GM18951 (cell line): ENCODE data around the gene NSF.

Experiments
- POLR2A ChIP-seq: IDR thresholded peaks from 4 replicates; pipeline ENCODE4 v1.6.1; 2011; ENCODE audit warnings: mild to moderate bottlenecking; ENCODE audit not compliant: insufficient read length, insufficient read depth; ENCODE audit errors: extremely low read depth
- in situ Hi-C: fragments of 300-500 bp; cut with MboI; formaldehyde crosslinking; loops from one replicate; pipeline ENCODE4 v1.12.0; 2022; ENCODE audit warnings: low sequenced_read_pairs, mixed read lengths, inconsistent platforms; ENCODE audit not compliant: unreplicated experiment

Gene NSF

DNA sequence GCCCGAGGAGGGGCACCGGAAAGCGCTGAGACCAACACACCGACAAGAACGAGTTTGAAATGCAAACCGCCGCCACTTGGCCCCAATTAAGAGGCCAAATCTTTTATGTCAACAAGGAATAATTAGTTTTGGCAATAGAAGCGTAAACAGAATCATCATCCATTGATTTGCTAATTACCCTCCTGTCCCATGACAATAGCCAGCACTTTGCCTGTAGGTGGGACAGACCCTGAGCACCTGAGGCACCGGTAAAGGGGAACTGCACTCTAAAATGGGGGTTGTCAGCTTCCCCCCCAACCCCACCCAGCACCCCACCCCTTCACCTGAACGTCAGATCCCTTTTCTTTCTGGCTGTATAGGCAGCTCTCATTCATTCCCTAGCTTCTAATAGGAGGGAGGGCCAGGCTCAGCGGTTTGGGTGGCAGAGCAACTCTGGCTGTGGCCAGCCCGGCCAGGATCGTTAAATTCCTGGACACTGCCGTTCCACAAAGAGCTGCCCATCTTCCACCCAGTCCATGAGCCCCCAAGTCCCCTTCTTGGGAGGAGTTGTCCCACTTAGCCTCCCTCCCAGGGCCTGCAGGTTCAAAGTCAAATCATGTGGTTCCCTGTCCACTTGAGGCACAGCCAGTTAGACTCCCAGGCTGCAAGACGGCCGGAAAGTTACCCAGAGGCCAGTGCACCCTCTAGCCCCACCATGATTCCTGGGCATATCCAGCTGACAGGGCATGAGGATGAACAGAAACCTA is 182.2 kb downstream of the NSF start:
- in situ Hi-C loops: no loop called here
- TF ChIP-seq POLR2A: no peak

DNA sequence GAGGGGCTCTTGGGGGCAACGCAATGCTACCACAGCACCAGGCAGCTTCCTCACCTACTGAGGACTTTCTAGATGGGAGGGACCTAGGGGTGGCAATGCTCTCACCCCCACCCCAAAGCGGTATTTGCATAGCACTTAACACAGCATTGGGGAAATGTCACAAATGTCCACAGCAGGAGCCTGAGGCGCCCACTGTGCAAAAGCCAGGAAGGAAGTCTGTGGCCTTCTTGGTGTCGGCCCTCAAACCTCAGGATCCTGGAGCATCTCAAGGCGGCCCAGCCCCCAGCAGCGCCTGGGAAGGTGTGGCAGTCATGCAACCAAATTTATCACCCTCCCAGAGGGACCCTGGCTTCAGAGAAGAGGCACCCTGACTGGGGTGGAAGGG is 182.7 kb downstream of the NSF start:
- in situ Hi-C loops: no loop called here
- no peak for TF ChIP-seq POLR2A

DNA sequence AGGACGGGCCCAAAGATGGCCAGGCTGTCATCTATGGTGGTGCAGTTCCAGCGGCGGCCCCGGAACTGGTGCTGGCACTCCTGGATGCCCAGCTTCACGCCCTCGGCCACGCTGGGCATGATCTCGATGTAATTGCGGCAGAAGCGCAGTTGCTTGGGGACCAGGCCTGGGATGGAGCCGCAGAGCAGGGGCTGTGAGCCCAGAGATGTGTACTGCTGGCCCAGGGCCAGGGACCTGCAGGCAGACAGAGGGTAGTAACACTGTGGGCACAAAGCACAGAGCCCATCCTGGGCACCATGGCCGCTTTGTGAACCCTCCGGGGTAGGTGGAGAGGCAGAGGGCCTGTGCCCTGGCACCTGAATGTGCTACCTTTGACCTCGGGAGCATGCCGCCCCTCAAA is 183.2 kb downstream of the NSF start:
- in situ Hi-C loops: no loop called here
- TF ChIP-seq POLR2A: no peak

DNA sequence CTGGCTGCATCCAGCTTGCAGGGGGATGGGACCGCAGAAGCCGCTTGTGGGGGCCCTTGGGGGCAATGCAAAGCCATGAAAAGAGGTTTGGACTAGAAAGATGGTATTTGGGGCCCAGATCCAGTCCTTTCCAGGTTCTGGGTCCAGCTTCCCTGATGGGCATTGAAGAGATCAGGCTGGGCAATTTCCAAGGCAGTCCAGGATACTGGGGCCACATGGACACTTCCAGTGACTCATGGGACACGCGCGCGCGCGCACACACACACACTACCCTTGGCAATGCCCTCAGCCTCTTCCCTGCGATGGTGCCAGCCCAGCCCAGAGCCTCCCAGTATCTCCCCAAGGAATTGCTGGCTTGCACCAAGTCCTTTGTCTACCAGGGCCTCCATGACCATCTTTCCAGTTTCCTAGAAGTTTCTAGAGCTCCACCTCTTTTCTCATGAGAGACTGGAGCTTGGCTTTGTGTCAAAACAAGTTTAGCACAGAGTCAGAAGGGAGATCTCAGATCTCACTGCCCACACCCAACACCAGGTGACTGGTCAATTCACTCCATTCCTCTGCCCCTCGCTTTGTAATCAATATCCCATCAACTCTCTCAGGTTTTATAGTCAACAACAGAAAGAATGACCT is 183.8 kb downstream of the NSF start:
- no peak for TF ChIP-seq POLR2A
- in situ Hi-C loops: no loop called here

DNA sequence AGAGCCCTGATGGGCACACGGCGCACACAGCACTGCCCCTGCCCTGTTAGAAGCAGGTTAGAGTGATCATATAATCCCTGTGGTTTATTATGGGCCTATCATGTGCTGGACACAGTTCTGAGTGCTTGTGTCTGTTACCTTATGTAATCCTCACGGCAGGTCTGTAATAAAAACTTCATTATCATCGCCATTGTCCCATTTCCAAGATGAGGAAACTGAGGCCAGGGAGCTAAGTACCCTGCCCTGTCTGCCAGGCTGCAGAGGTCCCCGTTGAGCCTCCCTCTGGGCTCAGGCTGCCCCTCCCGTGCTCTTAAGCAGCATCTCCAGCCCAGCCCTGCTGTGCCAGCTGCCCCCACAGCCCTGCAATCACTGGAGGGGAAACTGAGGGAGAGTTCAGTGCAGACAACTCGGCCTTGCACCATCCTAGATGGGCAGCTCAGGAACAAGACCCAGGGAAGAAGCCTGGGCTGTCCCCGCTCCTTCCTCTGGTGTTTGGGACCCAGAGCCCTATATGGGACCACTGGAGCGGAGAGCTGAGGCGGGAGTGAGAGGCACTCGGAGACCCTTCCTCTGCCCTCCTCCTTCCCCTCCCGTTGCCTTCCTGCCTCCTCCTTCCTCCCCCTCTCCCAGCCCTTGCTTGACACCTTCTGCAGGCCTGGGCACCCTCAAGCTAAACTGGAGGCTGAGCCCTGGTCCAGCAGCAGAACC is 186.0 kb downstream of the NSF start:
- no peak for TF ChIP-seq POLR2A
- in situ Hi-C loops: no loop called here

DNA sequence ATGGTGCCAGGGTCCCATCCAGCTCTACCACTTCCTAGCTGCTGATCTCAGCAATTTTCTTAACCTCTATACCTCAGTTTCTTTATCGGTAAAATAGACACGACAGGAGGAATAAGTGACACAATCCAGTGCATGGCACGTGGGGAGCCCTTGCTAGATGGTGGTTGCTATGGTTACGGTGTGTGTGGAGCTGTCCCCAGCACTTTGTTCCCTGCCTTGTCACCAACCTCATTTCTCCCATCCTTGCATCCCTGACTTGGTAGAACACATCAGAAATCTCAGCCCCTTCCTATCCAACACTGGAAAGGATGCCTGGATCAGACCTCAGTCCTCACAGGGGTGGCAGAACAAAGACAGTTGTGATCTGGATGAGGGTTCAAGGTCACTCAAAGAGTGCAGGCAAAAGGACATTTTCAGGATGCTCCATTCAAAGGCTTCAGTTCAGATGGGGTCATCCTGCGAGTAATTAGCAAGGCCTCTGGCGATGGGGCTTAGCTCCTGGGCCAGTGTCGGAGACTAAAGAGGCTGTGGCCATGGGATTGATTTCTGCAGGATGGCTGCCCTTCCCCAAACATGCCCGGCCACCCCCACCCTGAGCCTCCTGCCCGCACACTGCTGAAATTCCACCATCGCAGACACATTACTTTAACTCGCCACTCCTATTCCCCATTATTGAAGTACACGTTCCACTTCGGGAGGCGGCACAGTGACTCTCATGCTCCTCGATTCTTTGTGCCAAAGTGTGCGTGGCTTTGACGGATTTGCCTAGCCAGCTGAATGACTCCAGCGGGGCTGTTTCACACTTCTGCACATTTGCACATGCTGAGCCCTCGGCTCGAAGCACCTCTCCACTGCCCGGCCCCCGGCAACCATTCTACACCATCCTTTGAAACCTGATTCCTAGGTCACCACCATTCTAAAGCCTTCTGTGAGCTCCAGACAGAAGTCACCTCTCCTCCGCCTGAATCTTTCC is 187.8 kb downstream of the NSF start:
- no peak for TF ChIP-seq POLR2A
- in situ Hi-C loops: no loop called here

DNA sequence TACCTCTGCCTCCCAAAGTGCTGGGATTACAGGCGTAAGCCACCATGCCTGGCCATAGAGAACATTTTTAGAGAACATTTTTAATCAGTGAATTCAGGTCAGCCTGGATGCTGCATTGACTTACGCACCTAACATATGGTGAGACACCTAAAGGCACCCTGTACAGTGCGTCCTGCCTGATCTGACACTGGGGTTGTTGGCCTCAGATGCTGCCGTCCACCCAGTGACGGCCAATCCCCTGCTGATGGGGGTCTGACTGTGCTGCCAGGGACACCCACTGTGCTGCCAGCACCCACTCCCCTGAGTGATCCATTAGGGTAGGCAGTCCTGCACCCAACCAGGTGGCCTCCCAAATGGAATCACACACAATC is 189.5 kb downstream of the NSF start:
- in situ Hi-C loops: no loop called here
- no peak for TF ChIP-seq POLR2A

DNA sequence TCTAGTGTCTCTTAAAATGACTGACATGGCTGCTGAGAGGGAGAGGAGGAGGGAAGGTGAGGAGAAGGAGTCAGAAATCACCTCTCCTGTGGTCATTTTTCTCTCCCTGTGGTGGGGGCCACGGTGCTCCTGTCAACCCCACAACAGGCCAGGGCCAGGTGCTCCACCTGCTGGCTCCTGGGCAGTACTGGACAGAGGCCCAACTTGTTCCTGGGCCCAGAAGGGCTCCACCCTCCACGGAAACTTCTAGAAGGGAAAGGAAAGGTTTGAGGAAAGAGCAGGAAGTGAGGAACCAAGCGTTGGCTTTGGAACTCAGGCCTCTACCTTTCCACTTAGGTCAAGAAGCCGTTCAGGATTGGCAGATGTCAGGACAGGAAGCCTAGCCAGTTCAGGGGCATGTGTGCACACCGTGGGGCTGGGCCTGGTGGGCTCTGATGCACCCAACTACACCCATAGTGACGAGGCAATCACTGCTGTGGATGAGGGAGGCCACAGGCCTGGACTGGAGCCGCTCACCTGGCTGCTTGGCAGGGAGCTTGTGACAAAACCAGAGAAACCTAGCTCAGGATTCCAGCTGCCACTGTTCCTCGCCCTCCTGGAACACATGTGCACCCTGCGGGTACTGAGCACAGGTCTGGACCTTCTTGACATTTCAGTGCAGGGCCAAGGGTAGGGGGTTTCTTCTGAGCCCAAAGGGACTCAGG is 191.9 kb downstream of the NSF start:
- TF ChIP-seq POLR2A: no peak
- in situ Hi-C loops: no loop called here

DNA sequence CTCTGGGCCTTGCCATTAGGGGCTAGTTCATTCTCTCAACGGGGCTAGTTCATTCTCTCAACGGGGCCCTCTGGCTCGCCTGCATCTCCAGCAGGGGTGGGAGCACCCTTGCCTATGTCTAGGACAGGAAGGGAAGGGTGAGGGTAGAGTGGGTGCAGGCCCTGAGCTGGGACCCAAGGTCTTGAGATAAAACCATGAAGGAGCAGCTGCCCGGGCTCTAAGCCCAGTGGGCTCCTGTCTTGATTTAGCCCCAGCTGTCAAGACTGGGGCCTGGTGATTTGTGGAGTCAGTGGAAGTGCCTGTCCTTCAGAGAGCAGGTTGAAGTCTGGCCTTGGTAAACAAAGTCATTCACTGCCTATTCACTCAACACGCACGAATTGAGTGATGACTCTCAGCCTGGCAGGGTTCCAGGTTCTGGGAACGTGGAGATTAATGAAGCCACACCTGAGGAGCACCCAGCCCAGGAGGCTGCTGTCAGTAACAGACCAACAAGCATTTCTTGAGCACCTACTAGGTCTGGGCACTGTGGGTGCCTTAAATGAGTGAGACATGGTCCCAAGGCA is 192.6 kb downstream of the NSF start:
- in situ Hi-C loops: no loop called here
- no peak for TF ChIP-seq POLR2A

DNA sequence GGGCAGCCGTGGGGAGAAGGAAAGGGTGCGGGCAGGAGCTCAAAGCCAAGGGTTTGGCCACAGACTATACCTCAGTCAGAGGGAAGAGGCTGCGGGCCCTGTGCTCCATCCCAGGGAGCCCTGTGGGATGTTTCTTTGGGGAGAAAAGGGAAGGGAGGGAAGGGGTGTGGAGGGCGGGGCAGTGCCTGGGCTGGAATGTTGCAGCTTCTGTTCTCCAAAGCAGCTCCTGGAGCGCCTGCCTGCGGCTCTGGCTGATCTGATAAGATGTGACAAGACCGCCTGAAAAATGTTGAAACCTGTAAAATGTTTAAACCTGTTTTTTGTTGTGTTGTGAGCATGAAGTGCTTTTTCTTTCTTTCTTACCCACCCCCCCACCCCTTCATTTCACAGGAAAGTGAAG is 195.2 kb downstream of the NSF start:
- TF ChIP-seq POLR2A: no peak
- in situ Hi-C loops: no loop called here

DNA sequence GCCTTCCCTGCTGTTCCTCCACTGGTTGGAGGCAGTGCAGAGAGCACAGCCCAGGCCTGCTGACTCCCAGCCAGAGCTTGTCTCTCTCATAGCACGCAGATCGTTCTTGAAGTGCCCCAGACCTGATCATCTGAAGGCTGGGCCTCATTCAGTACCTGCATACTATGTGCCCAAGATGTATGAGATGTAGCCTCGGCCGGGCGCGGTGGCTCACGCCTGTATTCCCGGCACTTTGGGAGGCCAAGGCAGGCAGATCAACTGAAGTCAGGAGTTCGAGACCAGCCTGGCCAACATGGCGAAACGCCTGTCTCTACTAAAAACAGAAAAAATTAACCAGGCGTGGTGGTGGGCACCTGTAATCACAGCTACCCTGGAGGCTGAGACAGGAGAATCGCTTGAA is 197.0 kb downstream of the NSF start:
- in situ Hi-C loops: no loop called here
- no peak for TF ChIP-seq POLR2A

DNA sequence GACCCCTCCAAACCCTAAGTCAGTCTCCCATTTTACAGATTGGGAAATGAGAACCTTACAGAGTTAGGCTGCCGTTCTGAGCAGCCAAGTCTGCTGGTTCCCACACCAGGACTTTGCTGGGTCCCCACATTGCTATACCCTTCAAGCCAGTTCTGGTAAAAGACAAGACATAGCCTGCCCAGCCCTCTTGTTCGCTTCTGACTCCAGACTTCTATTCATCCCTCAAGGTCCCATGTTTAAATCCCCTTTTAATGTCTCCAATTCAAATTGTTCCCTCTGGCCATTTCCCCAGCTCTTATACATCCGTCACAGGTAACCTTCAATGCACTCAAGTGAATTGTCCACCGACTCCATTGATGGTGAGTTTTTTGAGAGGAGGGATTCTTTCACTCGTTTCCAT is 197.8 kb downstream of the NSF start:
- TF ChIP-seq POLR2A: no peak
- in situ Hi-C loops: no loop called here
